SKM-1 (cell line): ENCODE data around the gene SEPTIN2.
"Not testable (repeated sequence)": the region's sequence is repeated elsewhere in the genome, so short reads cannot be mapped to it uniquely, and the experiment has no call there.

Source experiments
- DNase-seq: peaks from one replicate; lab custom pipeline; 2025; ENCODE audit not compliant: unreplicated experiment; lab: John Stamatoyannopoulos, UW

SEPTIN2 gene

GRCh38 chr2:241379481-241380480 is 64.1 kb downstream of the SEPTIN2 start:
- no peak for DNase-seq

- no peak for DNase-seq
Observed at GRCh38 chr2:241381872-241382271, 66.1 kb downstream of the SEPTIN2 start.

DNA sequence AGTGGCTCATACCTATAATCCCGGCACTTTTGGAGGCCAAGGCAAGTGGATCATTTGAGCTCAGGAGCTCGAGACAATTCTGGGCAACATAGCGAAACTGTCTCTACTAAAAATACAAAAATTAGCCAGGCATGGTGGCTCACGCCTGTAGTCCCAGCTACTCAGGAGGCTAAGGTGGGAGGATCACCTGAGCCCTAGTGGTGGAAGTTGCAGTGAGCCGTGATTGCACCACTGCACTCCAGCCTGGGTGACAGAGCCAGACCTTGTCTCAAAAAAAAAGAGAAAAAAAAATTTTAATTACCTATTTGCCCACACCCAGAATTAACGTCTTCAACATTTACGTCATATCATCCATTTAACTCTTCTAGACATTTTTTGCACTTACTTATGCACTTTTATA is 69.7 kb downstream of the SEPTIN2 start:
- DNase-seq = not testable (repeated sequence)

DNA sequence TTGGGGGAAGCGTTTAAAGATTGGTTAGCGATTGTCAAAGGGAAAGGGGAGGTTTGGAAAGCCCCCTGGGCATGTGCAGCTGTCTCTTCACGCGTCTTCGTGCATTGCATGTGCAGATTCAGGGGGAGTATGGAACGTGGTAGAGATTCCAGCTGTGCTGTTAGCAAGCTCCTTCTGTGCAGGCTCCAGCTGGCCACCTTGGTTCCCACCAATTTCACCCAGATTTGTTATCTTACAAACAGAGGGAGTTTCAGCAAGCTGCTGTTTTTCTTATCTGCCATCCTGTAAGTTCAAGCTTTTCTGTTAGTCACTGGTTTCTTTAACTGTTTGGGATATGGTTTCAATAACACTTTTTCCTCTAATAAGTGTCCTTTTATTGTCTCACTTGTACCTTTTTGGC is 70.8 kb downstream of the SEPTIN2 start:
- DNase-seq = no peak

DNA sequence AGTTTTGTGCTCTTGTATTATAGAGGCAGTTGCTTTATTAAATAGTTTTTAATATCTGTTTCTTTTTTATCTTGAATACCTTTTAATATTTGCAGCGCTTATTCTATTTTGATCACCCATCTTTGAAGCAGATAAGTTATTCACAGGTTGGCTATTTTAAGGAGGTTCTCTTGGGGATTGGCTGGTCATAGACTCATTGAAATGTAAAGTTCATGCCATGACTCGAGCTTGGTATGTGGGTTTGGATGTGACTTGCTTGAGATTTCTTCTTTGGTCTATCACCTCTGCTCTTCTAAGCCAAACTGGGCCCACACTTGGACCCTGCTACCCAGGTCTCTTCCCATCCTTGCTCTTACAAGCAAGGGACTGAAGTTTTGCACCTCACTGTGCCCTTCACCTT is 74.0 kb downstream of the SEPTIN2 start:
- DNase-seq = no peak

GRCh38 chr2:241390301-241391206 is 74.8 kb downstream of the SEPTIN2 start:
- DNase-seq = no peak

- no peak for DNase-seq
Observed at GRCh38 chr2:241391892-241392665, 76.4 kb downstream of the SEPTIN2 start.

DNA sequence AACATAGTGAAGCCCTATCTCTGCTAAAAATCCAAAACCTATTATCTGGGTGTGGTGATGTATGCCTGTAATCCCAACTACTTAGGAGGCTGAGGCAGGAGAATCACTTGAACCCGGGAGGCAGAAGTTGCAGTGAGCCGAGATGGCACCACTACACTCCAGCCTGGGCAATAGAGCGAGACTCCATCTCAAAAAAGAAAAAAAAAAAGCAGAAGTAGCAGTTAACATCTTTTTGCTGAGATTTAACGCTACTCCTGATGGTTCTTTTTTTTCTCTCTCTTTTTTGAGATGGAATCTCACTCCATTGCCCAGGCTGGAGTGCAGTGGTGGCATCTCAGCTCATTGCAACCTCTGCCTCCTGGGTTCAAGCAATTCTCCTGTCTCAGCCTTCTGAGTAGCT is 77.0 kb downstream of the SEPTIN2 start:
- DNase-seq = not testable (repeated sequence)

DNA sequence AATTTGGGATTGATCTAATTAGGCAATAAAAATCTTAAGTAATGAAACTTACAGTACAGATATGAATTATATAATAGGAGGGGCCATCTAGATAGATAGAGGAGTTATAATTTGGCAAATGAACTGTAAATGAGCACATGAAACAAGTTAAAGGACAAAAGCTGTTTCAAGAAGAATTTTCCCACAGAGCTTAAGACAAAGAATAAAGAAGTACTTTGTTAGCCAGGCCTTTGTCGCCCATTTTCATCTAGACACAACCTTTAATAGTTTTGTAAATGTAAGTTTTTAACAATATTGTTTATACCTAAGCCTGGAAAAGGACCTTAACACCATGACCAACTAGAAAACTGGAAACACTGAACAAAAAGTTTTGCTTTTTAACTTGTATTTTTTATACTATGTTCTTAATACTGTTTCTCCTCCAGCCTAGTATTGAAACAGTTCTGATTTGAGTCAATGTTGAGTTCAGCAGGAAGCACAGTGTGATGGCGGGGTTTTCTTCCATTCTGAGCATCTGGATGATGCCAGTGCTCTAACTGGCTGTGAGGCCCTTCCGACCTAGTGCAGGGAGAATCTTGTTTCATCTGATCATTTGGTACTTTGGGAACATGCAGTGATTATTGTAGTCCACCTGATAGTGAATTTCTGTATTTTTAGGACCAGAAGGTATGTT is 77.9 kb downstream of the SEPTIN2 start:
- no peak for DNase-seq

GRCh38 chr2:241396809-241397208 is 81.1 kb downstream of the SEPTIN2 start:
- DNase-seq = not testable (repeated sequence)

DNA sequence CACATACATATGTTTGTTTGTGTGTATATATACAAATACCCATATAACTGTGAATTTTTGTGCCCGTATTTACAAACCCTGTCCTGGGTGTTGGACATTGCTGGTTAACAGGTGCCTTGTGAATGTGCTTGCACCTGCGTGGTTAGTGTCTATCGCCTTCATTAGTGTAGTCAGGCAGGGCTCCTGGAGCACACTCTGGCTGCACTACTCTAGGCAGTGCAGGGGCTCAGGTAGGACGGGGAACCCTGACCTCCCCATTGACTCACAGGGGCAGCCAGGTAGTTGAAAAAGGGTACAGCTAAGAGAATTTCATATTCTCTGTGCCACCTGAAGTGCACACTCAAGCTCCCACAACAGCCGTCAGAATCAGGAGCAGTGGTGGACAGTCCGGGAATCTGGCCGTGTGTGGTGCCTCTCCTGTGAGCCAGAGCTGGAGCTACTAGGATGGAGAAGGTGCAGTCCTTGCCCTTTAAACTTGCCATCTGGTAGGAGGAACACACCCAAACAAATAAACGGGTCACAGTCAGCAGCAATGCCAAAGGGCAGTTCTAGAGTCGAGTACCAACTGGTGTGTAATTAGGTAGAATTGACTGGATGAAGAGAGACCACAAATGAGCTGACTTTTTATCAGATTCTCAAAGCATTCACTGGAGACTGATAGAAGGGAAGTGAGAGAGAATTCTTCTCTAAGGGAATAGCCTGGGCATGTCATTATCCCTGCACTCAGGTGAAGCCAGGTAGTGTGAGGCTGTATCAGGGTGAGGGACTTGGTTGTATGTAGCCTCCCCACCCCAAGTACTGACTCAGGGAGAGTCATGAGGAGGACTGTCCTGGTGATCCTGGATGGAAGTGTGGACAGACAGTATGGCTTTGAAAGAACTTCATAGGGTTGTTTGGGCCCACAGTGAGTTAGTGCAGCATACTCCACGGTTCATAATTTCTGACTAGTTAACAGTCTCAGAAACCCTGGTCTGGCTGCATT is 84.5 kb downstream of the SEPTIN2 start:
- no peak for DNase-seq
